Central memory CD8-positive, alpha-beta T cell (primary cell): Measurements from ENCODE around the gene OSBPL10.

ENCODE experiments used
- ATAC-seq: fragments of 150-1000 bp; cut with Tn5 transposase; replicated peaks from 2 replicates; pipeline ENCODE4 v1.10.0; 2022; ENCODE audit warnings: mild to moderate bottlenecking, moderate FRiP score, moderate number of reproducible peaks; ENCODE audit not compliant: poor library complexity, severe bottlenecking; ENCODE audit errors: extremely low read depth
- DNase-seq, 2 donors: peaks; one replicate each; pipeline ENCODE4 v3.0.0; 2021; ENCODE audit warnings: low spot score in 2 of 2
- H3K27ac Mint-ChIP-seq: one replicate; pipeline ENCODE4 v1.8.0; 2022; ENCODE audit warnings: low read depth, mild to moderate bottlenecking, moderate library complexity, mixed read lengths
- H3K27me3 Mint-ChIP-seq: one replicate; pipeline ENCODE4 v1.8.0; 2022; ENCODE audit warnings: mixed read lengths
- H3K36me3 Mint-ChIP-seq: one replicate; pipeline ENCODE4 v1.8.0; 2022; ENCODE audit warnings: mild to moderate bottlenecking, moderate library complexity, mixed read lengths; ENCODE audit not compliant: insufficient read depth
- H3K4me1 Mint-ChIP-seq: one replicate; pipeline ENCODE4 v1.8.0; 2022; ENCODE audit warnings: mixed read lengths
- H3K4me3 Mint-ChIP-seq: one replicate; pipeline ENCODE4 v1.8.0; 2022; ENCODE audit warnings: mild to moderate bottlenecking, moderate library complexity, mixed read lengths
- H3K9me3 Mint-ChIP-seq: one replicate; pipeline ENCODE4 v1.8.0; 2022; ENCODE audit warnings: mixed read lengths

OSBPL10 gene

GRCh38 chr3:31947162-31947561 lies 33.9 kb downstream of the OSBPL10 start:
- Mint-ChIP-seq H3K27me3 (peaks cover 22% of the 10 kb centered on the region), H3K4me3 (no peak overlapping the region), H3K9me3 (no peaks in the 10 kb centered on the region), H3K27ac (no peak overlapping the region), H3K36me3 (no peaks in the 10 kb centered on the region), H3K4me1 (no peaks in the 10 kb centered on the region)
- ATAC-seq = no peak
- no peak for DNase-seq

- DNase-seq (no peak), ATAC-seq (no peak)
- Mint-ChIP-seq H3K9me3 (no peaks in the 10 kb centered on the region), H3K36me3 (no peaks in the 10 kb centered on the region), H3K4me1 (no peaks in the 10 kb centered on the region), H3K27ac (no peak overlapping the region), H3K4me3 (no peak overlapping the region), H3K27me3 (peaks cover 22% of the 10 kb centered on the region)
These were observed 34.5 kb downstream of the OSBPL10 start for GRCh38 chr3:31946484-31947081.

GRCh38 chr3:31945738-31946052 lies 35.4 kb downstream of the OSBPL10 start:
- Mint-ChIP-seq H3K27ac (no peak overlapping the region), H3K4me3 (no peak overlapping the region), H3K4me1 (no peaks in the 10 kb centered on the region), H3K36me3 (no peaks in the 10 kb centered on the region), H3K9me3 (no peaks in the 10 kb centered on the region), H3K27me3 (peaks cover 22% of the 10 kb centered on the region)
- no peak for DNase-seq
- no peak for ATAC-seq

- no peaks in the 10 kb centered on the region for H3K9me3 Mint-ChIP-seq
- H3K4me1 Mint-ChIP-seq = no peaks in the 10 kb centered on the region
- DNase-seq (no peak), ATAC-seq (no peak)
- H3K27ac Mint-ChIP-seq = no peak overlapping the region
- H3K27me3 Mint-ChIP-seq = peaks cover 15% of the 10 kb centered on the region
- H3K4me3 Mint-ChIP-seq = no peak overlapping the region
- H3K36me3 Mint-ChIP-seq = no peaks in the 10 kb centered on the region
These were observed 38.0 kb downstream of the OSBPL10 start for GRCh38 chr3:31943041-31943440.

- no peak for ATAC-seq
- Mint-ChIP-seq H3K27ac (no peak overlapping the region), H3K4me3 (no peak overlapping the region), H3K36me3 (no peaks in the 10 kb centered on the region), H3K9me3 (no peaks in the 10 kb centered on the region), H3K27me3 (peaks cover 12% of the 10 kb centered on the region), H3K4me1 (no peaks in the 10 kb centered on the region)
- no peak for DNase-seq
These were observed 38.6 kb downstream of the OSBPL10 start for GRCh38 chr3:31942446-31942845.

- H3K36me3 Mint-ChIP-seq = no peaks in the 10 kb centered on the region
- peaks cover 10% of the 10 kb centered on the region for H3K27me3 Mint-ChIP-seq
- H3K27ac Mint-ChIP-seq = no peak overlapping the region
- H3K4me1 Mint-ChIP-seq = no peaks in the 10 kb centered on the region
- DNase-seq (no peak), ATAC-seq (no peak)
- no peak overlapping the region for H3K4me3 Mint-ChIP-seq
- no peaks in the 10 kb centered on the region for H3K9me3 Mint-ChIP-seq
These were observed 43.8 kb downstream of the OSBPL10 start for GRCh38 chr3:31937225-31937624.

GRCh38 chr3:31936420-31937060 lies 44.5 kb downstream of the OSBPL10 start:
- no peak for DNase-seq
- Mint-ChIP-seq H3K4me1 (no peaks in the 10 kb centered on the region), H3K4me3 (no peak overlapping the region), H3K27me3 (peaks cover 10% of the 10 kb centered on the region), H3K27ac (no peak overlapping the region), H3K36me3 (no peaks in the 10 kb centered on the region), H3K9me3 (no peaks in the 10 kb centered on the region)
- no peak for ATAC-seq

- ATAC-seq = no peak
- Mint-ChIP-seq H3K4me1 (no peaks in the 10 kb centered on the region), H3K36me3 (no peaks in the 10 kb centered on the region), H3K27me3 (peaks cover 10% of the 10 kb centered on the region), H3K4me3 (no peak overlapping the region), H3K9me3 (no peaks in the 10 kb centered on the region), H3K27ac (no peak overlapping the region)
- DNase-seq = no peak
These were observed 46.2 kb downstream of the OSBPL10 start for GRCh38 chr3:31934866-31935265.

GRCh38 chr3:31934018-31934417 lies 47.0 kb downstream of the OSBPL10 start:
- H3K4me3 Mint-ChIP-seq = no peak overlapping the region
- peaks cover 10% of the 10 kb centered on the region for H3K27me3 Mint-ChIP-seq
- no peak for ATAC-seq
- no peak overlapping the region for H3K27ac Mint-ChIP-seq
- no peak for DNase-seq
- H3K4me1 Mint-ChIP-seq = no peaks in the 10 kb centered on the region
- no peaks in the 10 kb centered on the region for H3K9me3 Mint-ChIP-seq
- no peaks in the 10 kb centered on the region for H3K36me3 Mint-ChIP-seq

GRCh38 chr3:31932990-31933389 lies 48.1 kb downstream of the OSBPL10 start:
- no peak for ATAC-seq
- H3K4me1 Mint-ChIP-seq = no peaks in the 10 kb centered on the region
- peaks cover 12% of the 10 kb centered on the region for H3K27me3 Mint-ChIP-seq
- no peak for DNase-seq
- no peaks in the 10 kb centered on the region for H3K36me3 Mint-ChIP-seq
- no peak overlapping the region for H3K27ac Mint-ChIP-seq
- H3K4me3 Mint-ChIP-seq = no peak overlapping the region
- H3K9me3 Mint-ChIP-seq = no peaks in the 10 kb centered on the region

- ATAC-seq (no peak), DNase-seq (no peak)
- Mint-ChIP-seq H3K4me1 (no peaks in the 10 kb centered on the region), H3K4me3 (no peak overlapping the region), H3K9me3 (no peaks in the 10 kb centered on the region), H3K27ac (no peak overlapping the region), H3K27me3 (peaks cover 10% of the 10 kb centered on the region), H3K36me3 (no peaks in the 10 kb centered on the region)
These were observed 51.1 kb downstream of the OSBPL10 start for GRCh38 chr3:31929826-31930502.

GRCh38 chr3:31927811-31928210 lies 53.3 kb downstream of the OSBPL10 start:
- Mint-ChIP-seq H3K36me3 (no peaks in the 10 kb centered on the region), H3K9me3 (no peaks in the 10 kb centered on the region), H3K27me3 (peaks cover 10% of the 10 kb centered on the region), H3K27ac (no peak overlapping the region), H3K4me1 (no peaks in the 10 kb centered on the region), H3K4me3 (no peak overlapping the region)
- ATAC-seq = no peak
- DNase-seq = no peak

- ATAC-seq = no peak
- no peak for DNase-seq
- H3K9me3 Mint-ChIP-seq = no peaks in the 10 kb centered on the region
- no peaks in the 10 kb centered on the region for H3K36me3 Mint-ChIP-seq
- no peak overlapping the region for H3K27ac Mint-ChIP-seq
- peaks cover 18% of the 10 kb centered on the region for H3K27me3 Mint-ChIP-seq
- H3K4me1 Mint-ChIP-seq = no peaks in the 10 kb centered on the region
- H3K4me3 Mint-ChIP-seq = no peak overlapping the region
These were observed 54.5 kb downstream of the OSBPL10 start for GRCh38 chr3:31926543-31926942.
